ENCODE data around the gene TRAPPC4. TPM values are rescaled to one million over a fixed set of nuclear protein-coding genes. Genes with fewer than 3 reads are reported as not detected.
A peak's percentile ranks its signal among the peaks of the same experiment; 100 is the strongest.

TRAPPC4 gene
- total RNA-seq, 1 donor from 2014 or later: 60.1 TPM

DNA sequence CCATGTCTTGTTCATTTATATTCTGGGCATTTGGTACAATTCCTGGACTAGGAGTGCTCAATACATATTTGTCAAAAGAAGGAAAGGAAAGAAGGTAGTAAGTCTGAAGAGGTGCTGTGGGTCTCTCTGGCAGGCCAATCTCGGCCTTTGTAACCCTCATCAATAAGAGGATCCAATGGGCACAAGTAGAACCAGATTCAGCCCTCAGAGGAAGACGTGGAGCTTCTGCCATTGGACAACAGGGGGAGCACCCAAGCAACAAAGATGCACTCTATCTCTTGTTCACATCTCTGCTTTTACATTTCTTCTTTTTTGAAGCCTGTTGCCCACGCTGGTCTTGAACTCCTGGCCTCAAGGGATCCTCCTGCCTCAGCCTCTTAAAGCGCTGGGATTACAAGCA is 46.8 kb downstream of the TRAPPC4 start:
- DNase-seq: no peak
- TF ChIP-seq, protein P1, sequence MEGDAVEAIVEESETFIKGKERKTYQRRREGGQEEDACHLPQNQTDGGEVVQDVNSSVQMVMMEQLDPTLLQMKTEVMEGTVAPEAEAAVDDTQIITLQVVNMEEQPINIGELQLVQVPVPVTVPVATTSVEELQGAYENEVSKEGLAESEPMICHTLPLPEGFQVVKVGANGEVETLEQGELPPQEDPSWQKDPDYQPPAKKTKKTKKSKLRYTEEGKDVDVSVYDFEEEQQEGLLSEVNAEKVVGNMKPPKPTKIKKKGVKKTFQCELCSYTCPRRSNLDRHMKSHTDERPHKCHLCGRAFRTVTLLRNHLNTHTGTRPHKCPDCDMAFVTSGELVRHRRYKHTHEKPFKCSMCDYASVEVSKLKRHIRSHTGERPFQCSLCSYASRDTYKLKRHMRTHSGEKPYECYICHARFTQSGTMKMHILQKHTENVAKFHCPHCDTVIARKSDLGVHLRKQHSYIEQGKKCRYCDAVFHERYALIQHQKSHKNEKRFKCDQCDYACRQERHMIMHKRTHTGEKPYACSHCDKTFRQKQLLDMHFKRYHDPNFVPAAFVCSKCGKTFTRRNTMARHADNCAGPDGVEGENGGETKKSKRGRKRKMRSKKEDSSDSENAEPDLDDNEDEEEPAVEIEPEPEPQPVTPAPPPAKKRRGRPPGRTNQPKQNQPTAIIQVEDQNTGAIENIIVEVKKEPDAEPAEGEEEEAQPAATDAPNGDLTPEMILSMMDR (IDR thresholded peaks at IDR 0.05): no peak
- CTCF ChIA-PET: interaction anchor here (1.0 to 1.4 kb wide), 2 partner anchors 34 to 47 kb away, joined by 3 read pairs; partner anchors contain the start of genes RPS25 and TRAPPC4
- POLR2A ChIA-PET: interaction anchor here (0.9 to 4.0 kb wide), 4 partner anchors 14 to 253 kb away, joined by 3 to 59 read pairs (median 4); partner anchors contain the start of gene HMBS
- no peaks in the 10 kb centered on the region for H3K9me3 Mint-ChIP-seq
- no peak for ATAC-seq (ENCODE audit: low read depth)
- peak overlapping the region; percentile 32 for H3K4me3 Mint-ChIP-seq
- H3K4me1 Mint-ChIP-seq: peaks cover 34% of the 10 kb centered on the region
- H3K27ac Mint-ChIP-seq: peak overlapping the region; percentile 41
- H3K36me3 Mint-ChIP-seq (ENCODE audit: low read depth): peaks cover 23% of the 10 kb centered on the region
- no peaks in the 10 kb centered on the region for H3K27me3 Mint-ChIP-seq
- intact Hi-C loops (cut with micrococcal nuclease): loop anchor here (2.0 kb wide), 1 partner anchor 131 kb away; no protein-coding TSS in a partner anchor

DNA sequence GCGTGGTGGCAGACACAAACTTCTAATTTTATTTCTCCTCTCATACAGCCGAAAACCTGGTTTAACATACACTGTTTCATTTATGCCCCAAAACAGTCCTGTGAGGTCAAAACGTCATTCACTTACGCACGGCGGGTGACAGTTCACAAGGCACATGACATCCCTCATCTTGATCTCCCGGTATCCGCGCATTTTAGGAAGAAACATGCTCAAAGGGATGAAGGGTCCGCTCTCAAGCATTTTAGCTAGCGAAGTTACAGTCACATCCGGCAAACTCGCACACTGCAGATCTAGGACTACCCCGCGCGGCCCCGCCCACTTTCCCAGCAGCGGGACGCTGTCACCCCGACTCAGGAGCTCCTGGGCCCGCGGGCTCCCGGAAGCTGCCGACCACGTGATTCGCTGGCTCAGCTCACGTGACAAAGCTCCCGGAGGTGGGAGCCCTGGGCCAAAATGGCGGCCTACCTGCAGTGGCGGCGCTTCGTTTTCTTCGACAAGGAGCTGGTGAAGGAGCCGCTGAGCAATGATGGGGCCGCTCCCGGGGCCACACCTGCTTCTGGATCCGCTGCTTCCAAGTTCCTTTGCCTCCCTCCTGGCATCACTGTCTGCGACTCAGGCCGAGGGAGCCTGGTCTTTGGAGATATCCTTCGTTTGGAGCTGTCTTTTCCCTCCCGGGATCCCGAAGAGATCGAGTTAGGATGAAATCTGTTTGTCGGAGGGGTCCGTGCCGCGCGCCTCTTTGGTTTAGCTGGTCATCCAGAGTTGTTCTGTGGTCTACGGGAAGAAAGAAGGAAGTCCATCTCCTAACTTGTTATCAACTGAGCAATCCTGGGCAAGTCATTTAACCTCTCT is 49.0 kb downstream of the TRAPPC4 start, which contains the start of gene VPS11:
Gene VPS11, plus strand, starts transcription at position 448 of the 852 bp plus-strand sequence. Its CDS starts 6 bp downstream, at position 454.
- ChIA-PET POLR2A (interaction anchor here (0.6 to 4.0 kb wide), 29 partner anchors 8 to 1252 kb away, joined by 3 to 62 read pairs (median 3); partner anchors contain the start of genes C2CD2L, CBL, CENATAC and DPAGT1), CTCF (interaction anchor here (0.6 to 1.6 kb wide), 7 partner anchors 12 to 271 kb away, joined by 3 to 9 read pairs (median 4); partner anchors contain the start of genes DPAGT1 and NLRX1)
- peak; percentile 97 for ATAC-seq (ENCODE audit: low read depth)
- Mint-ChIP-seq H3K27ac (peak within 1 kb of the TSS; percentile 98), H3K4me1 (peaks cover 34% of the 10 kb centered on the region), H3K27me3 (no peaks in the 10 kb centered on the region), H3K4me3 (peak within 1 kb of the TSS; percentile 98), H3K36me3 (ENCODE audit: low read depth) (peaks cover 39% of the 10 kb centered on the region), H3K9me3 (no peaks in the 10 kb centered on the region)
- peak; percentile 94 for DNase-seq
- TF ChIP-seq, protein P1 (IDR thresholded peaks at IDR 0.05): no peak
- intact Hi-C loops (cut with micrococcal nuclease): loop anchor here (1.0 to 2.0 kb wide), 9 partner anchors 10 to 255 kb away; partner anchors contain the start of genes HINFP, HYOU1, RPS25 and SLC37A4

Other genes with a start within 250 kb of the TRAPPC4 start
- 263 and 297 TPM in 2 replicates for gene DDX6, start 227.6 kb upstream of the TRAPPC4 start, total RNA-seq
- 198 and 199 TPM in 2 replicates for gene CXCR5, start 134.9 kb upstream of the TRAPPC4 start, total RNA-seq
- 20.4 and 21.9 TPM in 2 replicates for gene BCL9L, start 92.8 kb upstream of the TRAPPC4 start, total RNA-seq
- gene UPK2, start 62.5 kb upstream of the TRAPPC4 start, total RNA-seq: 0.27 TPM in 1 of 2 replicates, not detected in the other
- gene FOXR1, start 47.0 kb upstream of the TRAPPC4 start, total RNA-seq: not detected in 2 replicates
- 66.4 and 85.7 TPM in 2 replicates for gene CENATAC, start 20.6 kb upstream of the TRAPPC4 start, total RNA-seq
- 2,191 and 2,534 TPM in 2 replicates for gene RPS25, start 423 bp upstream of the TRAPPC4 start, total RNA-seq
- 12.0 and 12.1 TPM in 2 replicates for gene SLC37A4, start 12.1 kb downstream of the TRAPPC4 start, total RNA-seq
- 120 and 122 TPM in 2 replicates for gene HYOU1, start 38.4 kb downstream of the TRAPPC4 start, total RNA-seq
- 49.6 and 53.6 TPM in 2 replicates for gene VPS11, start 49.1 kb downstream of the TRAPPC4 start, total RNA-seq
- gene HMBS, start 66.1 kb downstream of the TRAPPC4 start, total RNA-seq: 17.5 and 26.9 TPM in 2 replicates
- 31.0 and 33.1 TPM in 2 replicates for gene DPAGT1, start 83.1 kb downstream of the TRAPPC4 start, total RNA-seq
- 6.5 and 6.7 TPM in 2 replicates for gene C2CD2L, start 88.6 kb downstream of the TRAPPC4 start, total RNA-seq
- gene HINFP, start 102.8 kb downstream of the TRAPPC4 start, total RNA-seq: 47.8 and 62.6 TPM in 2 replicates
- gene ABCG4, start 130.3 kb downstream of the TRAPPC4 start, total RNA-seq: not detected in 2 replicates
- 9.8 TPM in 2 replicates for gene NLRX1, start 150.0 kb downstream of the TRAPPC4 start, total RNA-seq
- gene NHERF4, start 166.7 kb downstream of the TRAPPC4 start, total RNA-seq: 0.13 and 0.27 TPM in 2 replicates
- 26.2 and 27.8 TPM in 2 replicates for gene CBL, start 187.6 kb downstream of the TRAPPC4 start, total RNA-seq

All from activated B cell treated with CpG ODN at 0.5 μM for 24 hours (primary cell).